Smooth muscle cell (in vitro differentiated cells): ENCODE data around the gene SCTR. TPM values are rescaled to one million over a fixed set of nuclear protein-coding genes. Genes with fewer than 3 reads are reported as not detected.

Experiments
- DNase-seq: peaks from one replicate; lab custom pipeline; 2025; ENCODE audit not compliant: unreplicated experiment; lab: John Stamatoyannopoulos, UW
- H2AFZ ChIP-seq: fragments of 200-600 bp; sonication (generic); 2 replicates; pipeline ENCODE4 v1.6.0; 2016; ENCODE audit warnings: antibody characterized with exemption, low read depth, mild to moderate bottlenecking
- H3F3A ChIP-seq: fragments of 200-600 bp; sonication (generic); 2 replicates; pipeline ENCODE4 v1.6.0; 2017; ENCODE audit warnings: antibody characterized with exemption, low read depth
- H3K27ac ChIP-seq: fragments of 200-600 bp; sonication (generic); 2 replicates; pipeline ENCODE4 v1.5.1; 2016; ENCODE audit warnings: low read depth, mild to moderate bottlenecking
- H3K27me3 ChIP-seq: fragments of 200-600 bp; sonication (generic); 2 replicates; pipeline ENCODE4 v1.6.1; 2016; ENCODE audit warnings: low read depth, mild to moderate bottlenecking
- H3K36me3 ChIP-seq: fragments of 200-600 bp; sonication (generic); 2 replicates; pipeline ENCODE4 v1.5.1; 2016; ENCODE audit warnings: low read depth
- H3K4me1 ChIP-seq: fragments of 200-600 bp; sonication (generic); 2 replicates; pipeline ENCODE4 v1.5.1; 2016; ENCODE audit warnings: low read depth
- H3K4me2 ChIP-seq: fragments of 200-600 bp; sonication (generic); 2 replicates; pipeline ENCODE4 v1.6.0; 2016; ENCODE audit warnings: mild to moderate bottlenecking
- H3K4me3 ChIP-seq: fragments of 200-600 bp; sonication (generic); 2 replicates; pipeline ENCODE4 v1.5.1; 2016; ENCODE audit warnings: mild to moderate bottlenecking
- H3K79me2 ChIP-seq: fragments of 200-600 bp; sonication (generic); 2 replicates; pipeline ENCODE4 v1.6.0; 2016; ENCODE audit warnings: low read depth, mild to moderate bottlenecking
- H3K9ac ChIP-seq: fragments of 200-600 bp; sonication (generic); 2 replicates; pipeline ENCODE4 v1.6.0; 2016; ENCODE audit warnings: low read depth
- H3K9me3 ChIP-seq: fragments of 200-600 bp; sonication (generic); replicated peaks from 2 replicates; pipeline ENCODE4 v1.5.1; 2016; ENCODE audit warnings: low read depth
- H4K20me1 ChIP-seq: fragments of 200-600 bp; sonication (generic); 2 replicates; pipeline ENCODE4 v1.6.0; 2016; ENCODE audit warnings: low read depth
- WGBS: methylation state at CpG from one replicate; pipeline ENCODE4 v1.1.7; 2016; ENCODE audit warnings: low lambda C conversion rate; 5-methylcytosine and 5-hydroxymethylcytosine counted together
- polyA plus RNA-seq: library from polyadenylated mRNA; unstranded; fragments of >200 nt; fragmentation: Nextera tagmentation; extraction: Ambion mirVana; gene quantifications from 2 replicates; pipeline ENCODE4 v1.2.1, GENCODE V29; 2016
- total RNA-seq: library from RNA; depleted of rRNA; stranded (reverse); fragments of >200 nt; gene quantifications from 2 replicates; pipeline ENCODE4 v1.2.3, GENCODE V29; 2014
- TF ChIP-seq, protein P1 (sequence below): fragments of 200-600 bp; sonication (generic); IDR thresholded peaks from 2 replicates; pipeline ENCODE4 v1.5.1; 2017; ENCODE audit warnings: borderline replicate concordance, mild to moderate bottlenecking, antibody characterized with exemption; ENCODE audit not compliant: insufficient read depth, poor library complexity, severe bottlenecking

The SCTR gene
- total and polyA plus RNA-seq, 2 experiments from 2014 or later: not detected

DNA sequence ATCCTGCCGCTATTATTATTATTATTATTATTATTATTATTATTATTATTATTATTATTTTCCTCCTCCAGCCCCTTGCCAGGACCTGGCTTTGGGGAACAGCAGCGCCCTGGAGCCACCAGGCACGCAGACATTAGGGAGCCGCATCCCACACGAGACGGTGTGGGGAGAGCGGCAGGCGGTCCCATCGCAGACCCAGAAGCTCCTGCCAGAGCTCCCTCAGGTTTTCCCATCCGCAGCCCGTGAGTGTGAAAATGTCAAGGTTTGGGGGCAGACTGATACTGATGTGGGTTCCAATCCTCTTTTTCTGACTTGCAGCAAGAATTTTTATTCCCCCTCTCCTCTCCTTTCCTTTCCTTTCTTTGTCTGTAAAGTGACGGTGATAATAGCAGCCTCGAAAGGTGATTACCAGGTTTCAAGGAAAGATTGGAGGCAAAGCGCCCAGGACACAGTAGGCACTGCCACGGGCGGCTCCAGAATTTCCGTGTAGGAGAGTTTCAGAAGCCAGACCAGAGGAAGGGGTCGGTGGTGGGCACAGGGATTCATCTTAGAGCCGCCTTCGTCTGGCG, 816 bp downstream of the SCTR start:
- TF ChIP-seq, protein P1, sequence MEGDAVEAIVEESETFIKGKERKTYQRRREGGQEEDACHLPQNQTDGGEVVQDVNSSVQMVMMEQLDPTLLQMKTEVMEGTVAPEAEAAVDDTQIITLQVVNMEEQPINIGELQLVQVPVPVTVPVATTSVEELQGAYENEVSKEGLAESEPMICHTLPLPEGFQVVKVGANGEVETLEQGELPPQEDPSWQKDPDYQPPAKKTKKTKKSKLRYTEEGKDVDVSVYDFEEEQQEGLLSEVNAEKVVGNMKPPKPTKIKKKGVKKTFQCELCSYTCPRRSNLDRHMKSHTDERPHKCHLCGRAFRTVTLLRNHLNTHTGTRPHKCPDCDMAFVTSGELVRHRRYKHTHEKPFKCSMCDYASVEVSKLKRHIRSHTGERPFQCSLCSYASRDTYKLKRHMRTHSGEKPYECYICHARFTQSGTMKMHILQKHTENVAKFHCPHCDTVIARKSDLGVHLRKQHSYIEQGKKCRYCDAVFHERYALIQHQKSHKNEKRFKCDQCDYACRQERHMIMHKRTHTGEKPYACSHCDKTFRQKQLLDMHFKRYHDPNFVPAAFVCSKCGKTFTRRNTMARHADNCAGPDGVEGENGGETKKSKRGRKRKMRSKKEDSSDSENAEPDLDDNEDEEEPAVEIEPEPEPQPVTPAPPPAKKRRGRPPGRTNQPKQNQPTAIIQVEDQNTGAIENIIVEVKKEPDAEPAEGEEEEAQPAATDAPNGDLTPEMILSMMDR: no peak
- no peak for DNase-seq
- peak overlapping the region; percentile 61 for H3K4me2 ChIP-seq
- H3K4me3 ChIP-seq: no peak overlapping the region
- peaks cover 85% of the 10 kb centered on the region for H3K27me3 ChIP-seq
- H4K20me1 ChIP-seq: no peaks in the 10 kb centered on the region
- no peaks in the 10 kb centered on the region for H3K79me2 ChIP-seq
- no peaks in the 10 kb centered on the region for H3K36me3 ChIP-seq
- no peak overlapping the region for H3K27ac ChIP-seq
- H3F3A ChIP-seq: no peaks in the 10 kb centered on the region
- peaks cover 4% of the 10 kb centered on the region for H3K4me1 ChIP-seq
- no peaks in the 10 kb centered on the region for H3K9me3 ChIP-seq
- no peak overlapping the region for H2AFZ ChIP-seq
- WGBS: 13% methylated on average over 21 of the region's 21 CpGs
- no peak overlapping the region for H3K9ac ChIP-seq

DNA sequence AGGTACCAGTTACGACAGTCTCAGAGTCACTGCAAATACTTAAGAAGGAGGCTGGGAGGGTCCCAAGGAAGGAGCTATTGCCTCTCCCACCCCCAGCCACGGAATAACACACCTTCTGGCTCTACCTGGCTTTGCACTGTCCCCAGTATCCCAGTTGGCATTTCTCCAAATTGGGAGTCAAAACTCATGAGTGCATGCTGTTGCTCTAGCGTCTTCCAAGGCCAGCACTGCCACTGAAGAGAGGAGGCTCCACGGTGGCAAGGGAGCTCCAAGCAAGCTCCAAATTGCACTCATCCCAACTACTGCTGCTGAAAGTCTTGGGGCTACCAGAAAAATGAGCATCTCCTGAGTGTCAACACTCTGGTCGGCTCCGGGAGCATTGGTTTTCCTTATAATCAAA, 1.6 kb downstream of the SCTR start:
- H3K79me2 ChIP-seq: no peaks in the 10 kb centered on the region
- no peaks in the 10 kb centered on the region for H4K20me1 ChIP-seq
- H3F3A ChIP-seq: no peaks in the 10 kb centered on the region
- H3K36me3 ChIP-seq: no peaks in the 10 kb centered on the region
- TF ChIP-seq, protein P1: no peak
- WGBS: 57% methylated on average over 6 of the region's 6 CpGs
- no peak overlapping the region for H3K27ac ChIP-seq
- no peak overlapping the region for H3K9ac ChIP-seq
- H3K4me2 ChIP-seq: no peak overlapping the region
- peaks cover 4% of the 10 kb centered on the region for H3K4me1 ChIP-seq
- peaks cover 77% of the 10 kb centered on the region for H3K27me3 ChIP-seq
- no peak overlapping the region for H3K4me3 ChIP-seq
- H3K9me3 ChIP-seq: no peaks in the 10 kb centered on the region
- H2AFZ ChIP-seq: no peak overlapping the region
- DNase-seq: no peak

DNA sequence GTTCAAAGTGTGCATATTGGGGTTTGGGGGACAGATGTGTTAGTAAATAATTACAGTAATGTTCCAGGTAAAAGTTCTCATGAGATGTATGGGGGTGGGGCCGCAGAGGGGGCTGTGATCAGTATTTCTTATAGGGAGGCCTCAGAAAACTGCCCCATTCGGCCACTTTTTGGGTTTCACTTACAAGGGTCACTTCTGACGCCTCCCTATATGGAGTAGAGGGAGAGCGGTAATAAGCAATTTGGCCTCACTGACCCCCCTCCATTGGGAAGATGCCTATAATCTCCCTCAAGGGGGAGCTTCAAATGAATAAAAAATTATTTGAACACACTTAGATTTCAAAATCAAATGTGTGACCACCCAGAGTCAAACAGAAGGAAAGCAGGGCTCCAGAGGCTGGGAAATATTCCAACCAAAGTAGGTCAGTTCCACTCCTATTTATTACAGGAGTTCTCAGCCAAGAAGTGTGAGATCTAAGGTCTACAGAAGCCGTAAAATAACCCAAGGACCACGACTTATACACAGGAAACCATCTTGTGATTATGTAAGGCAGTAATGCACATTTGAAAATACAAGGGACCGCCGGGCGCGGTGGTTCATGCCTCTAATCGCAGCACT, 2.7 kb downstream of the SCTR start:
- Histone ChIP-seq H3F3A (no peaks in the 10 kb centered on the region), H3K27ac (no peak overlapping the region), H3K79me2 (no peaks in the 10 kb centered on the region), H3K27me3 (peaks cover 68% of the 10 kb centered on the region), H4K20me1 (no peaks in the 10 kb centered on the region), H3K4me1 (peaks cover 4% of the 10 kb centered on the region), H3K9ac (no peak overlapping the region), H2AFZ (no peak overlapping the region), H3K9me3 (no peaks in the 10 kb centered on the region), H3K36me3 (no peaks in the 10 kb centered on the region), H3K4me3 (no peak overlapping the region), H3K4me2 (no peak overlapping the region)
- TF ChIP-seq, protein P1: no peak
- WGBS: 90% methylated on average over 11 of the region's 11 CpGs
- no peak for DNase-seq
